SJSA1 (cell line): Measurements from ENCODE around the gene TARBP1. TPM values are rescaled to one million over a fixed set of nuclear protein-coding genes. Genes with fewer than 3 reads are reported as not detected.
A peak's percentile ranks its signal among the peaks of the same experiment; 100 is the strongest.

Experiments used
- DNase-seq, 2 experiments: peaks; one replicate each; pipeline ENCODE4 v3.0.0-alpha.2; 2015 to 2020; ENCODE audit warnings: low spot score in 2 of 2, low read depth in 1 of 2
- H3K27ac ChIP-seq: fragments of 250-450 bp; sonication (Bioruptor Pico); 2 replicates; pipeline ENCODE4 v1.5.1; 2020; ENCODE audit warnings: mild to moderate bottlenecking, moderate library complexity
- H3K27me3 ChIP-seq: fragments of 250-450 bp; sonication (Bioruptor Pico); replicated peaks from 2 replicates; pipeline ENCODE4 v1.5.1; 2020; ENCODE audit warnings: mild to moderate bottlenecking, moderate library complexity
- H3K36me3 ChIP-seq: fragments of 250-450 bp; sonication (Bioruptor Pico); 2 replicates; pipeline ENCODE4 v1.5.1; 2020; ENCODE audit warnings: mild to moderate bottlenecking
- H3K4me1 ChIP-seq: fragments of 250-450 bp; sonication (Bioruptor Pico); replicated peaks from 2 replicates; pipeline ENCODE4 v1.6.1; 2021; ENCODE audit warnings: mild to moderate bottlenecking
- H3K4me3 ChIP-seq: fragments of 250-450 bp; sonication (Bioruptor Pico); 2 replicates; pipeline ENCODE4 v1.5.1; 2020; ENCODE audit warnings: mild to moderate bottlenecking
- H3K9me3 ChIP-seq: fragments of 250-450 bp; sonication (Bioruptor Pico); replicated peaks from 2 replicates; pipeline ENCODE4 v1.5.1; 2020; ENCODE audit warnings: mild to moderate bottlenecking
- total RNA-seq: library from RNA; depleted of rRNA; stranded (reverse); fragments of >200 nt; shearing (Covaris generic); gene quantifications from 2 replicates; pipeline ENCODE4 v1.2.3, GENCODE V29; 2014

The TARBP1 gene
- total RNA-seq, 1 experiment from 2014 or later = 18.9 TPM

- Histone ChIP-seq H3K27me3 (no peaks in the 10 kb centered on the region), H3K27ac (0 out of 2 replicates have a peak overlapping the region, but pooled peaks have one; percentile 1), H3K4me3 (no peak overlapping the region), H3K36me3 (no peaks in the 10 kb centered on the region), H3K4me1 (peaks cover 17% of the 10 kb centered on the region), H3K9me3 (no peaks in the 10 kb centered on the region)
- peak in 1 of 2 experiments; percentile 62 for DNase-seq
Observed at GRCh38 chr1:234486858-234487840, 8.2 kb upstream of the TARBP1 start.

DNA sequence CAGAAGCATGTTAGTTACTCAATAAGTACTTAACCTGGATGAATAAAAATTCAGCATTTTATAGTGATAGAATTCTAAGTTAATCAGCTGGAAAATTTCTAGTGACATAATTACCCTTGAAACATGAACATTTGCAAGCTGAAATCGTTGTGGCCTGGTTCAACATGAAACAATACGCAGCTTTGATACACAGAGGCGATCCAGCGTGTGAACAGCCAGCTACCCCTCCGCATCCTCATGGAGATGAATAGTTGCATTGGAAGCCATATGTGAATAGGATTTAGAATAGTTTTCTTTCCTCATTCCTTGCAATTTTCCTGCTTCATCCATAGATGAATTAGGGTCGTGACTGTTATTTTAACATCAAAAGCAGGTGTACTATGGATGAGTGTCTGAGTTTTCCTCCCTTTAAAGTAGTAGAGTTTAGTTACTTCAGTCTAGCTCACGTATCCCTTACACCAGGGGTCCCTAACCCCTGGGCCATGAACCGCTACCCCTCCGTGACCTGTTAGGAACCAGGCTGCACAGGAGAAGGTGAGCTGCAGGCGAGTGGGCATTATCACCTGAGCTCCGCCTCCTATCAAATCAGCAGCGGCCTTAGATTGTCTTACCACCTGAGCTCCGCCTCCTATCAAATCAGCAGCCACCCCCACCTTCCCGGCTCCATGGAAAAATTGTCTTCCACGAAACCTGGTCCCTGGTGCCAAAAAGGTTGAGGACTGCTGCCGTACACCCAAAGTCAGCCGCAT is 6.2 kb upstream of the TARBP1 start:
- no peak for DNase-seq
- Histone ChIP-seq H3K27me3 (no peaks in the 10 kb centered on the region), H3K4me3 (no peak overlapping the region), H3K9me3 (no peaks in the 10 kb centered on the region), H3K4me1 (peaks cover 17% of the 10 kb centered on the region), H3K27ac (no peak overlapping the region), H3K36me3 (no peaks in the 10 kb centered on the region)

DNA sequence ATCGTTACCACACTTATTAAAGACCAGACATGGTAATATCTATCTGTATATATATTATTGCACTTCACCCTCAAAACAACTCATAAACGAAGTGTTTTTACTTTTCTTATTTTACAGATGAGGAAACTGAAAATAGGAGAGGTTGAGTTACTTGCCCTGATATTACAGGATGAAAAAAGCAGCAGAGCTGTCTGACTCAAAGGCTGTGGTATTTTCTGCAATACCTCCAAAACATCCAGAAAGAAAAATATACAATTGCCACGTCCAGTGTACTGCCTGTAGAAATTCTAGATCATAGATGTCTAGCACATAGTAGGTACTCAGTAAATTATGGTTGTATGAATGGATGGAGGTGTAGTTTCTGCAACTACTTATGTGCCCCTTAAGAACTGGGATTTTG is 5.2 kb upstream of the TARBP1 start:
- H3K27me3 ChIP-seq = no peaks in the 10 kb centered on the region
- no peak overlapping the region for H3K4me3 ChIP-seq
- H3K4me1 ChIP-seq = peaks cover 15% of the 10 kb centered on the region
- no peak for DNase-seq
- no peaks in the 10 kb centered on the region for H3K9me3 ChIP-seq
- H3K36me3 ChIP-seq = no peaks in the 10 kb centered on the region
- no peak overlapping the region for H3K27ac ChIP-seq

DNA sequence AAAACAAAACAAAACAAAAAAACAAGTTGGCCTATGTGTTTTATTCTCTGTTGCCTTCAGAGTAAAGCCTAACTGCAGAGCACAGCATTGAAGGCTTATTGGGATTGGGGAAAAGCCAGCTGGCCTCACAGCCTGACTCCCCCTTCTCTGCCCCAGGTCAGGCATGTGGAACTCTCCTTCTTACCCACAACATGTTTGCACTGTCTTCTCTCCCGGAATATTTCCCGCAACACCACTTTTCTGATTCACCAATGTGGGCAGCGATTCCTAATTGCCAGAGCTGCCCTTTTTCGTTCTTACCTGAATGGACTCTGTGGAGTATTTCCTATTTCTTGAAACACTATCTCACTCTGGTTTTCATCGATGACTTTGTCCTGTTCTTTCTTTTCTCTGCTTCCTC is 2.8 kb upstream of the TARBP1 start:
- Histone ChIP-seq H3K36me3 (peaks cover 8% of the 10 kb centered on the region; the same call in 1 of the 2 replicates), H3K27me3 (no peaks in the 10 kb centered on the region), H3K4me3 (no peak overlapping the region), H3K27ac (no peak overlapping the region), H3K4me1 (peaks cover 19% of the 10 kb centered on the region), H3K9me3 (no peaks in the 10 kb centered on the region; the same call in 1 of the 2 replicates)
- no peak for DNase-seq

GRCh38 chr1:234479866-234480265 is 887 bp upstream of the TARBP1 start:
- Histone ChIP-seq H3K9me3 (no peaks in the 10 kb centered on the region; the same call in 1 of the 2 replicates), H3K27ac (no peak overlapping the region), H3K27me3 (no peaks in the 10 kb centered on the region), H3K36me3 (peaks cover 8% of the 10 kb centered on the region; the same call in 1 of the 2 replicates), H3K4me3 (no peak overlapping the region), H3K4me1 (peaks cover 20% of the 10 kb centered on the region)
- no peak for DNase-seq

GRCh38 chr1:234479310-234479559 is 256 bp upstream of the TARBP1 start:
- DNase-seq = no peak
- Histone ChIP-seq H3K4me1 (peaks cover 23% of the 10 kb centered on the region), H3K4me3 (peak overlapping the region; percentile 93), H3K36me3 (peaks cover 8% of the 10 kb centered on the region; the same call in 1 of the 2 replicates), H3K9me3 (no peaks in the 10 kb centered on the region; the same call in 1 of the 2 replicates), H3K27ac (no peak overlapping the region), H3K27me3 (no peaks in the 10 kb centered on the region)

DNA sequence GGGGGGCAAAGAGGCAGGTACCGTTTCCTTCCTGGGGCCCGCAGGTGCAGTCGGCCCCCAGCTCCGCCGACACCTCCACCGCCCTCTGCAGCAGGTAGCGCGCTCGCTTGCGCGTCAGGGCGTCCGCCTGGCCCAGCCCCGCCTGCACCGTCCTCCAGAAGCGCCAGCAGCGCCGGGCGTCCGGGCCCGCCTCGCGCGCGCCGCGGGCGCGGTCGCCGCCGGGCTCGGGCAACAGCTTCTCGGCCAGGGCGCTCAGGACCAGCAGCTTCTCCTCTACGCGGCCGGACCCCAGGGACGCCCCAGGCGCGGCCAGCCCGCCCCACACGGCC is 863 bp downstream of the TARBP1 start:
- Histone ChIP-seq H3K9me3 (no peaks in the 10 kb centered on the region; the same call in 1 of the 2 replicates), H3K27ac (0 out of 2 replicates have a peak overlapping the region, but pooled peaks have one; percentile 41), H3K27me3 (no peaks in the 10 kb centered on the region), H3K4me3 (peak overlapping the region; percentile 93), H3K4me1 (peaks cover 21% of the 10 kb centered on the region), H3K36me3 (peaks cover 8% of the 10 kb centered on the region; the same call in 1 of the 2 replicates)
- no peak for DNase-seq

- no peak for DNase-seq
Observed at GRCh38 chr1:234477386-234478151, 1.4 kb downstream of the TARBP1 start.

GRCh38 chr1:234476172-234476571 is 2.8 kb downstream of the TARBP1 start:
- DNase-seq = no peak
- Histone ChIP-seq H3K27ac (no peak overlapping the region), H3K4me3 (no peak overlapping the region), H3K36me3 (peaks cover 8% of the 10 kb centered on the region; the same call in 1 of the 2 replicates), H3K27me3 (no peaks in the 10 kb centered on the region), H3K9me3 (no peaks in the 10 kb centered on the region; the same call in 1 of the 2 replicates), H3K4me1 (peaks cover 21% of the 10 kb centered on the region)

More at GRCh38 chr1:234477386-234478151, 1.4 kb downstream of the TARBP1 start:
- Histone ChIP-seq H3K36me3 (peaks cover 8% of the 10 kb centered on the region; the same call in 1 of the 2 replicates), H3K27me3 (no peaks in the 10 kb centered on the region), H3K4me3 (peak overlapping the region; percentile 93), H3K27ac (no peak overlapping the region), H3K9me3 (no peaks in the 10 kb centered on the region; the same call in 1 of the 2 replicates), H3K4me1 (peaks cover 21% of the 10 kb centered on the region)

GRCh38 chr1:234475167-234475793 is 3.7 kb downstream of the TARBP1 start:
- peaks cover 8% of the 10 kb centered on the region; the same call in 1 of the 2 replicates for H3K36me3 ChIP-seq
- H3K4me3 ChIP-seq = no peak overlapping the region
- no peak for DNase-seq
- peaks cover 21% of the 10 kb centered on the region for H3K4me1 ChIP-seq
- no peak overlapping the region for H3K27ac ChIP-seq
- H3K9me3 ChIP-seq = no peaks in the 10 kb centered on the region; the same call in 1 of the 2 replicates
- H3K27me3 ChIP-seq = no peaks in the 10 kb centered on the region

DNA sequence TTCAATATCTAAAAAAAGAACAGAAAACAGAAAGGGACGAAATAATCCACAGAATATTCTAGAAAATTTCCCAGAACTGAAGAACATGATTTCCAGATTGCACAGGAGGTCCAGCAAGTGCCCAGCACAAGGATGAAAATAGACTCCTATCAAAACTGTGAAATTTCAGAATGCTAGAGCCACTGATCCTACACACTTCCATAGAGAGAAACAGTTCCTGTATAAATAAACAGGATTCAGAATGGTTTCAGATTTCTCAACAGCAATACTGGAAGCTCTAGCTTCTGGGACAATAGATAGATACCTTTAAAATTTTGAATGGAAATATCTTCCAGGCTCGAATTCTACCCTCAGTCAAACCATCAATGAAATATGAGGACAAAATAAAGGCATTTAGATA is 4.6 kb downstream of the TARBP1 start:
- H3K9me3 ChIP-seq = no peaks in the 10 kb centered on the region; the same call in 1 of the 2 replicates
- H3K36me3 ChIP-seq = peaks cover 8% of the 10 kb centered on the region; the same call in 1 of the 2 replicates
- DNase-seq = no peak

DNA sequence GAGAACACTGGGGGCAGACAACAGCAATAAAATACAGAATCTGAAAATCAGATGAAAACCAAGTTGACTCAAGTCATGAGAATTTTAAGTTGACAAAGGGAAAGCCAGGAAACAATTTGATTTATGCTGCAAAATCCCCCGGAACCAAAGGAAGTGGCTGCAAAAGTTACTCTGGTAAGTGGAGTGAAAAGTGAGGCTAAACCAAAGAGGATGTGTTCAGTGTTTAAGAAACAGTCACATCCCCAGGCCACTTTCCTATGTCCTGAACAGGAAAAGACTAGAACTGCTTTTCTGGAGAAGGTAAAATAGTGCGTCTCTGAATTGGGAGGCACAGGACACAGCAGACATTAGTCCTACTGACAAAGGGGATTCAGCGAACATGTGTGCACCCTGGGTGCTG is 5.9 kb downstream of the TARBP1 start:
- no peaks in the 10 kb centered on the region for H3K9me3 ChIP-seq
- peaks cover 12% of the 10 kb centered on the region for H3K4me1 ChIP-seq
- no peak overlapping the region for H3K4me3 ChIP-seq
- no peak for DNase-seq
- H3K27ac ChIP-seq = no peak overlapping the region
- H3K27me3 ChIP-seq = no peaks in the 10 kb centered on the region
- no peaks in the 10 kb centered on the region; the same call in 1 of the 2 replicates for H3K36me3 ChIP-seq

More for the DNA sequence above, 4.6 kb downstream of the TARBP1 start:
- no peak overlapping the region for H3K27ac ChIP-seq
- peaks cover 21% of the 10 kb centered on the region for H3K4me1 ChIP-seq
- H3K27me3 ChIP-seq = no peaks in the 10 kb centered on the region
- no peak overlapping the region for H3K4me3 ChIP-seq

DNA sequence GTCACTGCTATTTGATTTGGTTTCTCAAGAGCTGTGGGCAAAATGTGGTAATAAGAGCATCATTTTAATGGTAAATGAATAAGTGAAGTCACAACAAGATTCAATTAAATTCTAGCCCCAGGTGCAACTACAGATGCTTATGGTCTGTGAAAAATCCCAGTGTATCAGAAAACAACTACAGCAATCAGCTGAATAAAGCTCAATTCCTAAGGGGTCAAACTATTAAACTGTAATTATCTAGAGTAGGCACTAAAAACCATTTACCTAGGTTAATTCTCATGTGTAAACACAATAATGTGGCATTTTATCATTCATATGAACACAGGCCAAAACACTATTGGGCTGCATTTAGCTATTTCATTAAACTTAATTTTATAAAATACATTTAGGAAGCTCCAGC is 9.6 kb downstream of the TARBP1 start:
- H3K36me3 ChIP-seq = peaks cover 10% of the 10 kb centered on the region; the same call in 1 of the 2 replicates
- no peaks in the 10 kb centered on the region for H3K27me3 ChIP-seq
- H3K9me3 ChIP-seq = no peaks in the 10 kb centered on the region
- no peak overlapping the region for H3K4me3 ChIP-seq
- no peak overlapping the region for H3K27ac ChIP-seq
- peaks cover 2% of the 10 kb centered on the region; the same call in 1 of the 2 replicates for H3K4me1 ChIP-seq
- no peak for DNase-seq
